HG03135 (cell line): Measurements from ENCODE around the gene CPT1B.
A peak's percentile ranks its signal among the peaks of the same experiment; 100 is the strongest.
"Not testable (repeated sequence)": the region's sequence is repeated elsewhere in the genome, so short reads cannot be mapped to it uniquely, and the experiment has no call there.

Source experiments
- ATAC-seq: cut with Tn5 transposase; IDR thresholded peaks from one replicate; pipeline ENCODE4 v1.9.1; 2021; ENCODE audit warnings: mild to moderate bottlenecking, moderate library complexity; ENCODE audit not compliant: unreplicated experiment

The CPT1B gene

GRCh38 chr22:50577987-50578775 is at the start of gene CPT1B:
TSS of gene CPT1B (minus strand) at chr22:50578427. CDS start at chr22:50577915, 512 bp downstream.
- ATAC-seq, result no peak

- ATAC-seq, result no peak
Observed at GRCh38 chr22:50626850-50627641, 48.8 kb upstream of the CPT1B start.

DNA sequence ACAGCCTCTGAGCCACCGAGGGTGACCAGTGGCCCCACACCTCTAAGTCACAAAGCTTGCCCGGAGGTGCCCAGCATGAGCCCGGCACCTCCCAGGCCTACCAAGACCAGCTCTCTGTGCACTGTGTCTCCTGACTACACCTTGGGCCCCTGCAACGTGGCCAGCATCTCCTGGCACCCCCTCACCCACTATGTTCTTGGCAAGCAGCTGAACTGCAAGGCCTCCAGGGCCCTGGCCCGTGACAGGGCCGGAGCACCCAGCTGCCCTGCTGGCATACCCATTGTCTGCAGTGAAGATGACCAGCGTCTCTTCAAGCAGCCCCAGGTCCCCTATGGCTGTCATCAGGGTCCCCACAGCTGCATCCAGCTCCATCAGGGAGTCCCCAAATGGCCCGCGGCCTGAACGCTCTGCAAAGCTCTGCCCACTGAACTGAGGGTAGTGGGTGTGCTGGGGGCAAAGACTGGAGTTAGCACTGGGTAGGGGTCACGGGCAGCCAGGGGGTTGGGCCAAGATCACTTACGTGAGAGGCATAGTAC is 48.2 kb upstream of the CPT1B start:
- ATAC-seq, result no peak

GRCh38 chr22:50625568-50626313 is 47.5 kb upstream of the CPT1B start:
- ATAC-seq, result no peak

DNA sequence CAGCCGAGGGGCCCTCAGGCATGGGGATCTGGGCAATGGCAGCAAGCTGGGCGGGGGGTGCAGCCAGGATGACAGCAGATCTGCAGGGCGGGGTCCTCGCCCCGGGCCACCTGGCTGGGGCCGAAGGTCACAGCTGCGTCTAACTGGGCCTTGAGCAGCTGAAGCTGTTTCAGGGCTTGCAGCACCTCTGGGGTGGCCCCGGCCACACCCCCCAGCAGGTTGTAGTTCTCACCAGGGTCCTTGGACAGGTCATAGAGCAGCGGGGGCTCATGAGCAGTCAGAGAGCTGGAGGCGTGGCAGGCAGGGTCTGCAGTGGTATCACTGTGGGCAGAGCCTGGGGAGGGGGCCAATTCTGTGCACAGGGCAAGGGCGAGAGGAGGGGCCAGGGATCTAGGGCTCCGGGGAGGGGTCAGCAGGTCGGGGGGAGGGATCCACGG is 46.9 kb upstream of the CPT1B start:
- no peak for ATAC-seq

- ATAC-seq, result no peak
Observed at GRCh38 chr22:50624347-50625130, 46.3 kb upstream of the CPT1B start.

DNA sequence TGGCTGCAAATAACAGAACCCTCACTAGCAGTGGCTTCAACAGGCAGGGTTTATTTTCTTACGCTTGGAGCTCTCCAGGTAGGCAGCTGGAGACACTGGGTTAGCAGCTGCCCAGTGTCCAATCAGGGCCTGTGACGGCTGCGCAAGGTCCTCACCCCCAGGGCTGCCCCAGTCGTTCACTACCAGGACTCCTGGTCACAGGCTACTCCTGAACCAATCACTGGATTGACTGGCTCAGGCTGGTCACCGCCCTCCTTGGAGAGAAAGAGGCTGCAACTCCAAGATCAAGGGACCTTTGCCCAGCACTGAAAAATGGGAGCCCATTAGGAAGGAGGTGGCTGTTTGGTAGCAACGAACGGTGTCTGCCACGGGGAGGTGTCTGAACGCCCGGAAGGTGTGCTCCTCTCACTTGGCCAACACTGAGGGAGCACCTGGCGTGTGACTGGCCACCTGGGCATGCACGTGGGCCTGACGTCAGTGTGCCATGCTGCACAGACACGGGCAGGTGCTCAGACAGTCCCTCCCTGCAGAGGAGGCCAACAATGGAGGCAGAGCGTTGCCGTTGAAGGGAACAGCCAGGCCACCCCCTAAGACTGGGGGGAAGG is 44.6 kb upstream of the CPT1B start:
- ATAC-seq, result no peak

DNA sequence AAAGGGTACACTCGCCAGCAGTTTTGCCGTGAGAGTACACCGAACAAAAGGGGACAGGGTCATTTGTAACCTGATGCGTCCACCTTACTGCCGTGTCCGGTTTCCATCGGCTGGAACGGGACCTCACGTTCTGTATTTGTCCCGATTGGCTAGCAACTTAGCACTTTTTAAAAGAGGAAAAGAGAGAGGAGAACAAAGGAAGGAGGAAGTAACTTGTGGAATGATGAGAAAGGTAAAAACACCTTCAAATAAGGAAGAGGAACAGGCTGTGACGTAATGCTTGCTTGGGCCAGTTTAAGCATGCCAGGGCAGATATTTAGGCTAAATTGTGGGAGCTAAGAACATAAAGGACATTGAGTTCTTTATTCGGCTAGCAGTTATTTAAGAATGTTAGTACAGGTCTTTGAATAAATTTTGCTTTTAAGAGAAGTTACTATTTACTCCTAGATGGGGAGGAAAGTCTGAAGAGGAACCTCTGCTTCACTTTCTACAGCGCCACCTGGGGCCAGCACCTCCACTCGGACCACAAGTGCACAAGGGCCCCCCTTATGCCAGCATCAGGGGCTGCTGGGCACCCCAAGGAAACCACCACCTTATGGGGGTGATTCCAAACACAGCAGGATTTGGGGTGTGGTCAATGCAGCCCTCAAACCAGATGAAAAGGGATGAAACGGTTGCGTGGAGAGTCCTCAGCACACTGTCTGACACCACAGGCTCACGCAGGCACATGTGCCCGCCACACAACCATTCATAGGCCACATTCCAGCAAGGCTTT is 43.9 kb upstream of the CPT1B start:
- ATAC-seq, result no peak

- peak; percentile 40 for ATAC-seq
Observed at GRCh38 chr22:50621356-50621880, 43.2 kb upstream of the CPT1B start.

GRCh38 chr22:50620593-50621355 is 42.5 kb upstream of the CPT1B start:
- ATAC-seq, result peak; percentile 53

- ATAC-seq, result not testable (repeated sequence)
Observed at GRCh38 chr22:50614296-50614695, 36.1 kb upstream of the CPT1B start.

DNA sequence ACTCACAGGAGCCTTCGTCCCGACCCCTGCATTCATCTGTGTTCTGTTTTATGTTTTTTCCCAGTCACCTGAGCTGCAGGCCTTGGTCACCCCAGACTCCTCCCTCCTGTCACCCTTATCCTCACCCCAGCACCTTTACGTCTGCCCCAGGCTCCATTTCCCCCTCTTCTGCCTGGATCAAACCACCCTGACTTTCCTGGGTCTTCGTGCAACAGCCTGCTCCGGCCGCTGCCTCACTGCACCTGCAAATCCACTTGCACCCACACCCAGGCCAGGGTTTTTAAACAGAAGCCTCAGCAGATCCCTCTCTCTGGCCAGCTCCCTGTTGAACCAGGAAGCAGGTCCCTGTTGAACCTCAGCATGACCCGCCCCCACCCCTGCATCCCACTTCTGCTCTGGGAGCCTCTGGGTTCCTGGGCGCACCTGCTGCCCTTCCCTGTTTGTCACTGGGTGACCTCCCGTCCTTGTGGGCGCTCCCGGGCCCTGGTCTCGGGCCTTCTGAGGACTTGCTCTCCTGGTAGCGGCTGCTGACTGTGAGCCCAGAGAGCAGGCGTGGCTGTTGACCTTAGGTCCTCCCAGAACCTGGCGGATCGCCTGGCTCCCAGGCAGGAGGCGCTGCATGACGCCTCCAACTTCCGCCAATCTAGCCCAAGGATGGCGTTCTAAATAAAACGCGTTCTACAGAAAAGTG is 35.2 kb upstream of the CPT1B start:
- ATAC-seq, result no peak

DNA sequence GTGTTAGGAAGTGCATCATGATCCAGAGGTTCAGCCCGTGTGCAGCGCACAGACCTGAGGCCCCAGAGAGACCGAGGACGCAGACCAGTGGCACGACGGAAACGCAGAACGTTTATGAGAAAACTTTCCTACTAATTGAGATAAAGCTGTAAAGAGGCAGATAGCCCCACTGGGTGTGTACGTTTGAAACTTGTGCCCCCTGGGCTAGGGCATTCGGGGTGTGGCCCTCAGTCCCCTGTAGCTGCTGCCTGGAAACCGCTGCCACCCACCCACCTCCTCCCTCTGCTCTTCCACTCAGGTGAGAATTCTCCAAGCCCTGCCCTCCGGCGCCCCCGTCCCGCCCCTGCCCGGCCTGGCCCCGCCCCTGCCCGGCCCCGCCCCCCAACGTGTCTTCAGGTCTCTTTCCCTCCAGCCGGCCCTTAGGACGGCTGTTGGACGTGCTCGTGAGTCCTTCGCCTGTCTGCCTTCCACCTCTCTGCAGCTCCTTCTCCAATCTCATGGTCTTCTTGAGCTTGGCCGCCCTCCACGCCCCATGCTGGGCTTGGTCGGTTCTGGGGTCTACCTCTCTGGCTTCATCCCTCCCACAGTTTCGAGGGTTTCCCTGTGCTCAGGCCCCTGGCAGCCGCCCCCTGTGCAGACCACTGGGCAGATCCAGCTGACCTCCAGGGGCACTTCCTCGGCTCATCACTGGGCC is 34.4 kb upstream of the CPT1B start:
- no peak for ATAC-seq

GRCh38 chr22:50612168-50612527 is 33.9 kb upstream of the CPT1B start:
- no peak for ATAC-seq

DNA sequence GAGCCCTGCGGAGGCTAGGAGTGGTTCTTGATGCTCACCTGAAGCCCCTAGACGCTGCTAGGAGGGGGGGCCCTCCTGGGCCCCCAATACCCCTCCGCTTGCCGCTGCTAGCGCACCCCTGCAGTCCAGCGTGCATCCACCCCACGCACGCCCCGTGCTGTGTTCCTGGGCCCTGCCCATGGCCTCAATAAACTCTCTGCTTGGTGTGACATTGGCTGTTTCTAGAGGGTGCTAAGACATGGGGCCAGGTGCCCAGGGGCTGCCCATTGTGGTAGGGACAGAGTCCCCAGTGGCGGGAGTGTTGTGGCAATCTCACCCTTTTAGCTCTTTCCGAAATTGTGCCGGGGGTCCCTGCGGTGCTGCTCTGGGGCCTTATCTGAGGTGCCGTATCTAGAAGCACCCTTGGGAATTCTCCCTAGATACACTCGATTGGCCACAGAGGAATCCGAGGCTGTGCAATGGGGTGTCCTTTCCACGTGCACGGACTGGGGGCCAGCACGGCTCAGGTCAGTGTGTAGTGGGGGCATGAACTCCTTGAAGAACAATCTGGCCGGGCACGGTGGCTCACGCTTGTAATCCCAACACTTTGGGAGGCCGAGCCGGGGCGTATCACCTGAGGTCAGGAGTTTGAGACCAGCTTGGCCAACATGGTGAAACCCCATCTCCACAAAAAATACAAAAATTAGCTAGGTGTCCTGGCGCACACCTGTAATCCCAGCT is 33.3 kb upstream of the CPT1B start:
- ATAC-seq, result no peak

- no peak for ATAC-seq
Observed at GRCh38 chr22:50610581-50610980, 32.4 kb upstream of the CPT1B start.
